ENCODE data around the gene IFIT2. TPM values are rescaled to one million over a fixed set of nuclear protein-coding genes. Genes with fewer than 3 reads are reported as not detected.

The IFIT2 gene
- total and polyA plus RNA-seq, 8 donors = 0.45 to 5.0 (median 1.6) TPM; not detected in 1

- Histone ChIP-seq H3K27ac (no peak overlapping the region), H3K4me3 (no peak overlapping the region), H3K9me3 (no peaks in the 10 kb centered on the region), H3K36me3 (peaks cover 11 to 39% (median 26%) of the 10 kb centered on the region in 4 donors), H3K4me1 (peaks cover 0 to 6% (median 4%) of the 10 kb centered on the region in 4 donors), H3K27me3 (no peaks in the 10 kb centered on the region)
- WGBS, 5 donors = 74 to 100% (median 91%) methylated on average over 3 to 4 of the region's 4 CpGs
- TF ChIP-seq, protein P1, sequence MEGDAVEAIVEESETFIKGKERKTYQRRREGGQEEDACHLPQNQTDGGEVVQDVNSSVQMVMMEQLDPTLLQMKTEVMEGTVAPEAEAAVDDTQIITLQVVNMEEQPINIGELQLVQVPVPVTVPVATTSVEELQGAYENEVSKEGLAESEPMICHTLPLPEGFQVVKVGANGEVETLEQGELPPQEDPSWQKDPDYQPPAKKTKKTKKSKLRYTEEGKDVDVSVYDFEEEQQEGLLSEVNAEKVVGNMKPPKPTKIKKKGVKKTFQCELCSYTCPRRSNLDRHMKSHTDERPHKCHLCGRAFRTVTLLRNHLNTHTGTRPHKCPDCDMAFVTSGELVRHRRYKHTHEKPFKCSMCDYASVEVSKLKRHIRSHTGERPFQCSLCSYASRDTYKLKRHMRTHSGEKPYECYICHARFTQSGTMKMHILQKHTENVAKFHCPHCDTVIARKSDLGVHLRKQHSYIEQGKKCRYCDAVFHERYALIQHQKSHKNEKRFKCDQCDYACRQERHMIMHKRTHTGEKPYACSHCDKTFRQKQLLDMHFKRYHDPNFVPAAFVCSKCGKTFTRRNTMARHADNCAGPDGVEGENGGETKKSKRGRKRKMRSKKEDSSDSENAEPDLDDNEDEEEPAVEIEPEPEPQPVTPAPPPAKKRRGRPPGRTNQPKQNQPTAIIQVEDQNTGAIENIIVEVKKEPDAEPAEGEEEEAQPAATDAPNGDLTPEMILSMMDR (IDR thresholded peaks at IDR 0.05) = no peak
- intact Hi-C loops (cut with DNase I; ENCODE audit: low total_unique reads) = no loop called here
- no peak for DNase-seq
These were observed 38.0 kb downstream of the IFIT2 start for GRCh38 chr10:89339875-89340274.

DNA sequence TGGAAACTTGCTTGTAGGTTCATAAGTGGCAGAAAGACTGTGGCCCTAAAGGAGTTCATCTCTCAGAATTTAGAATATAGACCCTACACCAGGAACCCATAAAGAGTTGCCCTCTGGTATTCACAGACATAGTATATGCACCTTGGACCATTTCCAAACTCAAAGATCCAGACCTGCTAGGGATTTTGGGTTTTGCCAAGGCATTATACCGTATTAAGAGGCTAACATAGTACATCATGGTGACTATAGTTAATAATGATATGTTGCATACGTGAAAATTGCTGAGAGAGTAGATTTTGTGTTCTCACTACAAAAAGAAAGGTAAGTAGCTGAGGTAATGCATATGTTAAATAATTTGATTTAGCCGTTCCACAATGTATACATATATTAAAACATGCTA lies 39.8 kb downstream of the IFIT2 start:
- Histone ChIP-seq H3K4me3 (no peak overlapping the region), H3K4me1 (peaks cover 0 to 6% (median 2%) of the 10 kb centered on the region in 4 donors), H3K9me3 (no peaks in the 10 kb centered on the region), H3K27me3 (no peaks in the 10 kb centered on the region), H3K36me3 (peaks cover 11 to 39% (median 26%) of the 10 kb centered on the region in 4 donors), H3K27ac (no peak overlapping the region)
- TF ChIP-seq EP300 (IDR thresholded peaks at IDR 0.05) = no peak
- TF ChIP-seq POLR2A (IDR thresholded peaks at IDR 0.05) = no peak
- TF ChIP-seq, protein P1 (IDR thresholded peaks at IDR 0.05) = no peak
- TF ChIP-seq POLR2AphosphoS5 (IDR thresholded peaks at IDR 0.05) = no peak
- WGBS, 5 donors = 92 to 97% (median 95%) methylated on average over 3 of the region's 3 CpGs
- intact Hi-C loops (cut with DNase I; ENCODE audit: low total_unique reads) = no loop called here
- no peak for DNase-seq

GRCh38 chr10:89342206-89342958 lies 40.5 kb downstream of the IFIT2 start:
- Histone ChIP-seq H3K36me3 (peaks cover 11 to 36% (median 26%) of the 10 kb centered on the region in 4 donors), H3K27me3 (no peaks in the 10 kb centered on the region), H3K4me3 (no peak overlapping the region), H3K9me3 (no peaks in the 10 kb centered on the region), H3K27ac (no peak overlapping the region), H3K4me1 (peaks cover 0 to 8% (median 4%) of the 10 kb centered on the region in 4 donors)
- intact Hi-C loops (cut with DNase I; ENCODE audit: low total_unique reads) = no loop called here
- 74 to 89% (median 81%) methylated on average over 3 of the region's 3 CpGs for WGBS, 5 donors
- DNase-seq = peak in 1 of 2 donors; percentile 72
- TF ChIP-seq POLR2AphosphoS5 (IDR thresholded peaks at IDR 0.05) (no peak), POLR2A (IDR thresholded peaks at IDR 0.05) (no peak), EP300 (IDR thresholded peaks at IDR 0.05) (no peak)
- TF ChIP-seq, protein P1 (IDR thresholded peaks at IDR 0.05) = no peak

- Histone ChIP-seq H3K4me1 (peaks cover 0 to 8% (median 4%) of the 10 kb centered on the region in 4 donors), H3K27me3 (no peaks in the 10 kb centered on the region), H3K27ac (no peak overlapping the region), H3K36me3 (peaks cover 11 to 28% (median 22%) of the 10 kb centered on the region in 4 donors), H3K4me3 (no peak overlapping the region), H3K9me3 (no peaks in the 10 kb centered on the region)
- TF ChIP-seq POLR2A (IDR thresholded peaks at IDR 0.05) = no peak
- DNase-seq = no peak
- WGBS, 5 donors = 88 to 96% (median 91%) methylated on average over 5 of the region's 5 CpGs
- intact Hi-C loops (cut with DNase I; ENCODE audit: low total_unique reads) = no loop called here
These were observed 41.4 kb downstream of the IFIT2 start for GRCh38 chr10:89343089-89343767.
